Colonic mucosa (tissue), 4 donors: Measurements from ENCODE around the gene SLC25A13. TPM values are rescaled to one million over a fixed set of nuclear protein-coding genes. Genes with fewer than 3 reads are reported as not detected.

ENCODE experiments used
- DNase-seq: peaks from one replicate; pipeline ENCODE4 v3.0.0-alpha.2; 2020
- H3K27ac ChIP-seq: fragments of 200-600 bp; one replicate; pipeline ENCODE4 v1.8.0; 2021
- H3K27me3 ChIP-seq: fragments of 200-600 bp; one replicate; pipeline ENCODE4 v1.8.0; 2021
- H3K36me3 ChIP-seq: fragments of 200-600 bp; one replicate; pipeline ENCODE4 v1.8.0; 2021
- H3K4me1 ChIP-seq: fragments of 200-600 bp; one replicate; pipeline ENCODE4 v1.8.0; 2021; ENCODE audit warnings: mild to moderate bottlenecking
- H3K4me3 ChIP-seq: fragments of 200-600 bp; one replicate; pipeline ENCODE4 v1.8.0; 2021
- H3K9ac ChIP-seq, 2 donors: one replicate each; pipeline ENCODE4 v1.7.0; 2013; ENCODE audit warnings: control low read depth in 2 of 2, low read depth in 2 of 2, low read length in 2 of 2
- H3K9me3 ChIP-seq: fragments of 200-600 bp; one replicate; pipeline ENCODE4 v1.8.0; 2021
- CTCF ChIP-seq: fragments of 200-600 bp; IDR thresholded peaks from one replicate; pipeline ENCODE4 v1.8.0; 2022; ENCODE audit warnings: antibody characterized with exemption, mild to moderate bottlenecking
- intact Hi-C: fragments of 100-400 bp; cut with DNase I; formaldehyde crosslinking; loops from one replicate; pipeline ENCODE4 v1.14.1; 2022
- total RNA-seq, 2 donors: library from RNA; stranded (reverse); fragmentation: NEBNext Ultra II Directional in 1 of 2; extraction: Animal tissue kit (Norgen Biotek cat#: 25700) in 1 of 2; gene quantifications; one replicate each; pipeline ENCODE4 v1.2.1, GENCODE V29; 2021
- donor health status: healthy.
- donor health status: DM: no; HTN: no; CAD: no.
- donor health status: DM: no; HTN: no; CAD: no.

Gene SLC25A13
- total RNA-seq, 2 donors from 2014 or later: 36.4 to 45.2 TPM

GRCh38 chr7:96218664-96219243, 103.1 kb downstream of the SLC25A13 start:
- DNase-seq: no peak
- Histone ChIP-seq H3K27ac (no peak overlapping the region), H3K4me3 (no peak overlapping the region), H3K36me3 (no peaks in the 10 kb centered on the region), H3K9ac (no peak overlapping the region), H3K9me3 (no peaks in the 10 kb centered on the region), H3K27me3 (no peaks in the 10 kb centered on the region), H3K4me1 (no peaks in the 10 kb centered on the region)
- no peak for TF ChIP-seq CTCF
- intact Hi-C loops: no loop called here

DNA sequence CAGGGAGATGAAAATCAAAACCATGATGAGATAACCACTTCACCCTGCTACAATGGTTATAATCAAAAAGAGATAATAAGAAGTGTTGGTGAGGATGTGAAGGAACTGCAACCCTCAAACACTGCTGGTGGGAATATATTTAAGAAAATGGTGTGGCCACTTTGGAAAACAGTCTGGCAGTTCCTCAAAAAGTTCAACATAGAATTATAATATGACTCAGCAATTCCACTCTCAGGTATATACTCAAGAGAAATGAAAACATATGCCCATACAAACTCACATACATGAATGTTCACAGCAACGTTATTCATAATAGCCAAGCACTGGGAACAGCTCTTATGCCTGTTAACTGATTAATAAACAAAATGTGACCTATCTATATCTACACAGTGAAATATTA, 104.8 kb downstream of the SLC25A13 start:
- no peaks in the 10 kb centered on the region for H3K36me3 ChIP-seq
- H3K4me1 ChIP-seq: no peaks in the 10 kb centered on the region
- no peak overlapping the region for H3K27ac ChIP-seq
- H3K9me3 ChIP-seq: no peaks in the 10 kb centered on the region
- no peak for DNase-seq
- no peak overlapping the region for H3K9ac ChIP-seq
- intact Hi-C loops: no loop called here
- no peaks in the 10 kb centered on the region for H3K27me3 ChIP-seq
- TF ChIP-seq CTCF: no peak
- no peak overlapping the region for H3K4me3 ChIP-seq

GRCh38 chr7:96216373-96216772, 105.5 kb downstream of the SLC25A13 start:
- H3K27ac ChIP-seq: no peak overlapping the region
- H3K4me3 ChIP-seq: no peak overlapping the region
- H3K9me3 ChIP-seq: no peaks in the 10 kb centered on the region
- no peaks in the 10 kb centered on the region for H3K27me3 ChIP-seq
- no peaks in the 10 kb centered on the region for H3K36me3 ChIP-seq
- intact Hi-C loops: no loop called here
- no peaks in the 10 kb centered on the region for H3K4me1 ChIP-seq
- DNase-seq: no peak
- no peak overlapping the region for H3K9ac ChIP-seq
- TF ChIP-seq CTCF: no peak

GRCh38 chr7:96212474-96212873, 109.4 kb downstream of the SLC25A13 start:
- no peak for DNase-seq
- TF ChIP-seq CTCF: no peak
- Histone ChIP-seq H3K4me3 (no peak overlapping the region), H3K9ac (no peak overlapping the region), H3K9me3 (no peaks in the 10 kb centered on the region), H3K4me1 (no peaks in the 10 kb centered on the region), H3K27ac (no peak overlapping the region), H3K27me3 (no peaks in the 10 kb centered on the region), H3K36me3 (no peaks in the 10 kb centered on the region)
- intact Hi-C loops: no loop called here

DNA sequence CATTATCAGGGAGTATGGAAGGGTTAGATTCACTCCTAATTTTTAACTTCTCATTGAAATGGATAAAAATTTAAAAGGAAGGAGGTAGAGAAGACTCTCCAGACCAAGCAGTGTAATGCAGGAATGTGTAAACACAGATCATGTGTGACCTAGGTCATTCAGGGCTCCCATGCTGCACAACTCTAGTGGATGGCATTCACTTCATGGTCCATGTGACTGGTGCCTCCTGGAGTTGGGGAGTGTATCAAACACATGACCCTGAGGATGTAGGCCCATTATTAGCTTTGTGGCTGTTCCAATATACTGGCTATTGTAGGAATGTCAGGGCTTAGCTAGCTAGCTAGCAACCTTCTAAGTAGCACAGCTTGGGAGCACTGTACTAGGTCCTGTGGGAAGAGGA, 109.9 kb downstream of the SLC25A13 start:
- H3K4me3 ChIP-seq: no peak overlapping the region
- H3K9ac ChIP-seq: no peak overlapping the region
- TF ChIP-seq CTCF: no peak
- H3K9me3 ChIP-seq: no peaks in the 10 kb centered on the region
- no peaks in the 10 kb centered on the region for H3K27me3 ChIP-seq
- intact Hi-C loops: no loop called here
- DNase-seq: no peak
- no peaks in the 10 kb centered on the region for H3K36me3 ChIP-seq
- H3K4me1 ChIP-seq: no peaks in the 10 kb centered on the region
- H3K27ac ChIP-seq: no peak overlapping the region

DNA sequence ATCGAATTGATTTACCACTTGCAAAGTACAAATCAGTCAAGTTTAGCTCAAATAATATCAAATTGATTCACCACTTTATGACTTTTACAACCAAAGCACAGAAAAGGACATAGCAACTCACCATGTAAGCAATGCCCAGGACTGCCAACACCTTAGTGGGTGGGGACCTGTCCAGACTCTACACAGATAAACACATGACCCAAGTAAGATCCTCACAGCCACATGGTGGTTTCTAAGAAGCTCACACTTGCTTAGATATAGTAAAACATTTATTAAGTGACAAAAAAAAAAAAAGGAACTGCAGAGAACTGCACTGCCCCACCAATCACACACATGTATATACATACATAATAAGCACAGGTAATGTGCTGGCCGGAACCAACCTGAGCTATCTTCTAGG, 116.2 kb downstream of the SLC25A13 start:
- Histone ChIP-seq H3K27me3 (no peaks in the 10 kb centered on the region), H3K36me3 (no peaks in the 10 kb centered on the region), H3K4me1 (no peaks in the 10 kb centered on the region), H3K9me3 (no peaks in the 10 kb centered on the region), H3K9ac (no peak overlapping the region), H3K4me3 (no peak overlapping the region), H3K27ac (no peak overlapping the region)
- intact Hi-C loops: no loop called here
- DNase-seq: no peak
- no peak for TF ChIP-seq CTCF
